GM19099 (cell line): ENCODE results near the gene DDIAS.

Source experiments
- POLR2A ChIP-seq: IDR thresholded peaks from 3 replicates; pipeline ENCODE4 v1.6.1; 2011; ENCODE audit warnings: low read depth; ENCODE audit not compliant: insufficient read length; ENCODE audit errors: extremely low read depth

Gene DDIAS, protein sequence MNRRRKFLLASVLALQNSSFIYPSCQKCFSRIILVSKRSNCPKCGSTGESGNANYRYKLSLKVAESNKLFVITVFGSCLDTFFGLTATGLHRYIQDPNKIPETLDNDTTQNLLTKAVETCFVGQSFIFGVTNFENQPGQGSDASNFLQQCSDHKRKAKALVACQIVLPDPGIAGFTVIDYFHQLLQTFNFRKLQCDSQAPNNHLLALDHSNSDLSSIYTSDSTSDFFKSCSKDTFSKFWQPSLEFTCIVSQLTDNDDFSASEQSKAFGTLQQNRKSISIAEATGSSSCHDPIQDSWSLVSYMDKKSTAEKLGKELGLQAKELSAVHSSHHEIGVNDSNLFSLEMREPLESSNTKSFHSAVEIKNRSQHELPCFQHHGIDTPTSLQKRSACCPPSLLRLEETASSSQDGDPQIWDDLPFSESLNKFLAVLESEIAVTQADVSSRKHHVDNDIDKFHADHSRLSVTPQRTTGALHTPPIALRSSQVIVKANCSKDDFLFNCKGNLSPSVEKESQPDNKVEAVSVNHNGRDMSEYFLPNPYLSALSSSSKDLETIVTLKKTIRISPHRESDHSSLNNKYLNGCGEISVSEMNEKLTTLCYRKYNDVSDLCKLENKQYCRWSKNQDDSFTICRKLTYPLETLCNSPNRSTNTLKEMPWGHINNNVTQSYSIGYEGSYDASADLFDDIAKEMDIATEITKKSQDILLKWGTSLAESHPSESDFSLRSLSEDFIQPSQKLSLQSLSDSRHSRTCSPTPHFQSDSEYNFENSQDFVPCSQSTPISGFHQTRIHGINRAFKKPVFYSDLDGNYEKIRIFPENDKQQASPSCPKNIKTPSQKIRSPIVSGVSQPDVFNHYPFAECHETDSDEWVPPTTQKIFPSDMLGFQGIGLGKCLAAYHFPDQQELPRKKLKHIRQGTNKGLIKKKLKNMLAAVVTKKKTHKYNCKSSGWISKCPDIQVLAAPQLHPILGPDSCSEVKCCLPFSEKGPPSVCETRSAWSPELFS

DNA sequence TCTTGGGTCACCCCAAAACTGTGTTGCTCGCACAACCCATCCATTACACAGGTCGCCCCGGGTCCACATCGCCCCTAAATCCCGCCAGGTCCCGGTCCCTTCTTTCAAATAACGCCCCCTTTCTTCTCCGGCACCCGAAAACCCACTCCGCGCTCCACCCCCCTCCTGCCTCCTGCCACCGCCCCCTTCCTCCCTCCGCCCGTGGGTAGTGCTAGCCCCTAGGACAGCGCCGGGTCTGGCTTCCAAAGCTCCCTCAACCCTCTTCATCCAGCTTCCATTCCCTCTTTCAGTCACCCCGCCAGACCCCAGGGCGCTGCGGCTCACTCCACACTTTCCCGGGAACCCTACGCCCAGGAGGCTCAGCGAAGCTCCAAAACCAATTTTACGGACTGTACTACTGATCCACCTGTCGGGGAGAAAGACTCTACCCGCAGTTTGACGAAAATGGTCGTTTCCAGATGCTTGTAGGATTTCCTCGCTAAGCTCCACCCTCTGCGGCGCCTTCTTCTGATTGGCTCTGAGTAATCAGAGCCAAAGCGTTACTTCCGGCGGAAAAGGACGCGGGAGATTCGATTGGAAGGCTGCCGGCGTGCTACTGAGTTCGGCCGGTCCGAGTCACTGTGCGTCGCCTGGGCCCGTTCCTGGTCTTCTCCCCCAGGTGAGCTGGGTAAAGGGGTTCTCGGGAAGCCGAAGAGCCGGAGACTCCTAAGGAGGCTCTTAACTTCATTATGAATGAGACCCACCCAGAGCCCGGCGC, at the start of gene DDIAS:
Gene DDIAS (plus strand): TSS at position 572 of the 757 bp plus-strand sequence. CDS start 13,003 bp downstream, outside the sequence.
- TF ChIP-seq POLR2A, result peak; percentile 81

DNA sequence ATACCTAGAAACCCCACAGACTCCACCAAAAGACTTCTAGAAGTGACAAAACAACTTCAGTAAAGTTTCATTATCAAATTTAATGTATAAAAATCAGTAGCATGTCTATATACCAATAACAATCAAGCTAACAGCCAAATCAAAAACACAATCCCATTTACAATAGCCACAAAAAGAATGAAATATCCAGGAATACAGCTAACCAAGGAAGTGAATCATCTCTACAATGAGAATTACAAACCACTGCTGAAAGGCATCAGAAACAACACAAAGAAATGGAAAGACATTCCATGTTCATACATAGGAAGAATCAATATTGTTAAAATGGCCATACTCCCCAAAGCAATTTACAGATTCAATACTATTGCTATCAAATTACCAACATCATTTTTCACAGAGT, 47.3 kb upstream of the DDIAS start:
- no peak for TF ChIP-seq POLR2A

- no peak for TF ChIP-seq POLR2A
These were observed 45.9 kb upstream of the DDIAS start for GRCh38 chr11:82855616-82856015.

- TF ChIP-seq POLR2A, result no peak
These were observed 44.4 kb upstream of the DDIAS start for GRCh38 chr11:82857145-82857544.

DNA sequence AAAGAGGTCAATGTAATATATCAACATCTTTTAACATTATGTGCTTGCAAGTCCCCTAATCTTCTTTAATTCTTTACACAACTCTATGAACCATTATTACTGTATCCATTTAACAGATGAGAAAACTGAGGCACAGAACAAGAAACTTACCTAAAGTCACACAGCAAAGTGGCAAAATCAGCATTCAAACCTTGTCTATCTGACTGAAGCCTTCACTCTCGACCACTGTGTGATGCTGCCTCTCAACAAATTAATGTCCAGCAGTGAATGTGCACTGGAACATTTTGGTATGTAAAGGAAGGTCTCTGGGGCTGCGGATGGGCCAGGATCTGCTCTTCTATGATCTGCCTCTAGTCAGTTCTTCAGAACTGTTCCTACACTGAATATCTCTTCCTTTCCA, 43.4 kb upstream of the DDIAS start:
- no peak for TF ChIP-seq POLR2A

GRCh38 chr11:82858556-82859091, 42.9 kb upstream of the DDIAS start:
- TF ChIP-seq POLR2A, result no peak

DNA sequence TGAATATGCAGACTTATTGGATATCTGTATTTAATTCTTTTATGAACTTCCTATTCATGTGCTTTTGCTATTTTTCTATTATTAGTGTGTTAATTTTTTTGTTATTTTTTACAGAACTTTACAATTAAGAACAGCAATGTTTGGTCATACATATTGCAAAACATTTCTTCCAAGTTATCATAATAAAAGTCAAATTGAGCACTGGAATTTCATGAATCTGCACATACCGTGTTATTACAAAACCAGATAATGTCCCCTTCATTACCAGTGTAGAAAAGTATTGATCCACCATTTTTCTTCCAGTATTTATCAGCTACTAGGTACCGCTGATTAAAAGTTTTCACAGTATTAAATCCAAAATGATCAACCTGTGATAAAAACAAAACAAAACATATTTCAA, 41.8 kb upstream of the DDIAS start:
- no peak for TF ChIP-seq POLR2A

GRCh38 chr11:82862379-82862778, 39.2 kb upstream of the DDIAS start:
- no peak for TF ChIP-seq POLR2A

GRCh38 chr11:82863209-82863608, 38.3 kb upstream of the DDIAS start:
- no peak for TF ChIP-seq POLR2A

- no peak for TF ChIP-seq POLR2A
These were observed 37.3 kb upstream of the DDIAS start for GRCh38 chr11:82864268-82864667.

- no peak for TF ChIP-seq POLR2A
These were observed 35.7 kb upstream of the DDIAS start for GRCh38 chr11:82865841-82866240.

DNA sequence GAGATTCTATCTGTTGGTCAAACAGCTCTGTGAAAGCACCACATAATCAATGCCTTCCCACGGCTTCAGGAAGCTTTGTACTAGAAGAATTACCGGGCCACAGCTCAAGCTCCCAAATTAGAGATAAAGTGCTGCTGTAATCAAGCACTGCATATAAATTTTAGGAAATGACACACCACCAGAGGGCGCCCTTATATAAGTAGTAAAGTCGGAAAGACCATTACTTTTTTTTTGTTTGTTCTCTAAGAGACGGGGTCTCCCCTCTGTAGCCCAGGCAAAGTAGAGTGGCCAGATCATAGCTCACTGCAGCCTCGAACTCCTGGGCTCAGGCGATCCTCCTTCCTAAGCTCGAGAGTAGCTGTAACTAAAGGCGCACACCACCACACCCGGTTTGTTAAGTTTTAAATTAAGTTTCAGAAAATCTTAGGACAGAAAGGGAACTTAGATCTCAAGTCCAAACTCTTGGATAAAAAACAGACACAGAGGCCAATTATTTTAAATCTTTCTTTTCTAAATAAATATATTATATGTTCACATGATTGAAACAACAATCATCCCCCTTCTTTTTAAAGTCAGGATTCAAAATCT, 33.9 kb upstream of the DDIAS start:
- no peak for TF ChIP-seq POLR2A

- TF ChIP-seq POLR2A, result no peak
These were observed 31.9 kb upstream of the DDIAS start for GRCh38 chr11:82869657-82870056.

DNA sequence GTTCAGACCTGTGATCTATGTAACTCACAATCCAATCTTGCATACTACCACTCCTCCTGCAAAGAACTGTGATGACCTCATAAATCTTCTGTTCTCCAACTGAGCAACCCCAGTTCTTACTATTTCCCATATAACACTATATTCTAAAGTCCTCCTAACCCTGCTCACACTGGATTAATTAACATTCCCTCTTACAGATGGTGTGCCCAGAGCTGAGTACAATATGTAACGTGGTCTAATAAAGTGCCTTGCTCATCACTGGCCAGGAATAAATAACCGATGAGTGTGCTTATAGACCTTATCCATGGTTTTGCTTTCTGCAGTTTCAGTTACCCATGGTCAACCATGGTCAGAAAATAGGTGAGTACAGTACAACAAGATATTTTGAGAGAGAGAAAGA, 29.9 kb upstream of the DDIAS start:
- TF ChIP-seq POLR2A, result no peak
